NCI-H2171 (cell line): ENCODE data around the gene PPFIA1.
"Not testable (repeated sequence)": the region's sequence is repeated elsewhere in the genome, so short reads cannot be mapped to it uniquely, and the experiment has no call there.

Experiments used
- DNase-seq: peaks from one replicate; lab custom pipeline; 2025; lab: John Stamatoyannopoulos, UW

Gene PPFIA1

GRCh38 chr11:70251659-70252321 is 18.7 kb upstream of the PPFIA1 start:
- DNase-seq: no peak

GRCh38 chr11:70252844-70253243 is 17.6 kb upstream of the PPFIA1 start:
- DNase-seq: no peak

GRCh38 chr11:70255477-70256116 is 14.9 kb upstream of the PPFIA1 start:
- peak; percentile 4 for DNase-seq

- DNase-seq: not testable (repeated sequence)
Observed at GRCh38 chr11:70259077-70259476, 11.4 kb upstream of the PPFIA1 start.

- no peak for DNase-seq
Observed at GRCh38 chr11:70262951-70263350, 7.5 kb upstream of the PPFIA1 start.

GRCh38 chr11:70263363-70263762 is 7.1 kb upstream of the PPFIA1 start:
- DNase-seq: no peak

- DNase-seq: no peak
Observed at GRCh38 chr11:70265341-70265740, 5.1 kb upstream of the PPFIA1 start.

GRCh38 chr11:70267405-70267950 is 3.0 kb upstream of the PPFIA1 start:
- no peak for DNase-seq

- no peak for DNase-seq
Observed at GRCh38 chr11:70268526-70268925, 2.0 kb upstream of the PPFIA1 start.

- DNase-seq: no peak
Observed at GRCh38 chr11:70270877-70271648, 573 bp downstream of the PPFIA1 start.

- no peak for DNase-seq
Observed at GRCh38 chr11:70271649-70271953, 1.1 kb downstream of the PPFIA1 start.

GRCh38 chr11:70272009-70272408 is 1.5 kb downstream of the PPFIA1 start:
- no peak for DNase-seq

GRCh38 chr11:70278994-70279393 is 8.5 kb downstream of the PPFIA1 start:
- no peak for DNase-seq

- DNase-seq: no peak
Observed at GRCh38 chr11:70281156-70281609, 10.7 kb downstream of the PPFIA1 start.

GRCh38 chr11:70282012-70282411 is 11.5 kb downstream of the PPFIA1 start:
- no peak for DNase-seq

GRCh38 chr11:70288721-70289120 is 18.2 kb downstream of the PPFIA1 start:
- no peak for DNase-seq

GRCh38 chr11:70289582-70289981 is 19.1 kb downstream of the PPFIA1 start:
- no peak for DNase-seq

GRCh38 chr11:70290361-70291065 is 20.0 kb downstream of the PPFIA1 start:
- DNase-seq: no peak

- no peak for DNase-seq
Observed at GRCh38 chr11:70292166-70292565, 21.7 kb downstream of the PPFIA1 start.

GRCh38 chr11:70292863-70293262 is 22.4 kb downstream of the PPFIA1 start:
- DNase-seq: no peak

- DNase-seq: not testable (repeated sequence)
Observed at GRCh38 chr11:70295166-70295565, 24.7 kb downstream of the PPFIA1 start.

GRCh38 chr11:70296681-70297080 is 26.2 kb downstream of the PPFIA1 start:
- DNase-seq: no peak
